ENCODE measurements around the gene ODAD4. TPM values are rescaled to one million over a fixed set of nuclear protein-coding genes. Genes with fewer than 3 reads are reported as not detected.

The ODAD4 gene
- total RNA-seq, 6 experiments from 2014 or later: 0.74 to 1.8 (median 0.97) TPM

GRCh38 chr17:41907633-41908539 is 22.5 kb upstream of the ODAD4 start:
- peak overlapping the region; percentile 82 for H3K27ac Mint-ChIP-seq
- H3K4me3 Mint-ChIP-seq: 0 out of 2 replicates have a peak overlapping the region, but pooled peaks have one; percentile 13
- H3K9me3 Mint-ChIP-seq: no peaks in the 10 kb centered on the region
- no peak for TF ChIP-seq CTCF (IDR thresholded peaks at IDR 0.05)
- DNase-seq: peak; percentile 27
- H3K36me3 Mint-ChIP-seq (ENCODE audit: low read depth): peaks cover 51% of the 10 kb centered on the region
- peaks cover 59% of the 10 kb centered on the region for H3K4me1 Mint-ChIP-seq (ENCODE audit: low read depth)
- no peaks in the 10 kb centered on the region; the same call in none of the 2 replicates for H3K27me3 Mint-ChIP-seq (ENCODE audit: insufficient read depth)

- Mint-ChIP-seq H3K36me3 (ENCODE audit: low read depth) (peaks cover 51% of the 10 kb centered on the region), H3K4me1 (ENCODE audit: low read depth) (peaks cover 71% of the 10 kb centered on the region), H3K9me3 (no peaks in the 10 kb centered on the region), H3K27ac (peak overlapping the region; percentile 96), H3K4me3 (no peak overlapping the region), H3K27me3 (ENCODE audit: insufficient read depth) (no peaks in the 10 kb centered on the region; the same call in none of the 2 replicates)
- no peak for TF ChIP-seq CTCF (IDR thresholded peaks at IDR 0.05)
- DNase-seq: no peak
Observed at GRCh38 chr17:41909088-41909487, 21.3 kb upstream of the ODAD4 start.

GRCh38 chr17:41910701-41911391 is 19.6 kb upstream of the ODAD4 start:
- Mint-ChIP-seq H3K36me3 (ENCODE audit: low read depth) (peaks cover 58% of the 10 kb centered on the region), H3K4me1 (ENCODE audit: low read depth) (peaks cover 89% of the 10 kb centered on the region), H3K4me3 (peak overlapping the region; percentile 66), H3K27ac (peak overlapping the region; percentile 96), H3K9me3 (no peaks in the 10 kb centered on the region), H3K27me3 (ENCODE audit: insufficient read depth) (peaks cover under 1% of the 10 kb centered on the region)
- DNase-seq: peak; percentile 99
- TF ChIP-seq CTCF (IDR thresholded peaks at IDR 0.05): peak; percentile 20; the same call in 1 of the 2 replicates

- peaks cover 52% of the 10 kb centered on the region for H3K36me3 Mint-ChIP-seq (ENCODE audit: low read depth)
- no peak for DNase-seq
- no peak overlapping the region for H3K4me3 Mint-ChIP-seq
- H3K27ac Mint-ChIP-seq: peak overlapping the region; percentile 96
- no peaks in the 10 kb centered on the region for H3K9me3 Mint-ChIP-seq
- H3K4me1 Mint-ChIP-seq (ENCODE audit: low read depth): peaks cover 87% of the 10 kb centered on the region
- peaks cover 3% of the 10 kb centered on the region for H3K27me3 Mint-ChIP-seq (ENCODE audit: insufficient read depth)
- TF ChIP-seq CTCF (IDR thresholded peaks at IDR 0.05): peak; percentile 48; the same call in 1 of the 2 replicates
Observed at GRCh38 chr17:41912925-41913324, 17.5 kb upstream of the ODAD4 start.

GRCh38 chr17:41913798-41914197 is 16.6 kb upstream of the ODAD4 start:
- no peak for DNase-seq
- Mint-ChIP-seq H3K27me3 (ENCODE audit: insufficient read depth) (peaks cover 3% of the 10 kb centered on the region), H3K4me1 (ENCODE audit: low read depth) (peaks cover 78% of the 10 kb centered on the region), H3K4me3 (no peak overlapping the region), H3K9me3 (no peaks in the 10 kb centered on the region), H3K27ac (peak overlapping the region; percentile 60), H3K36me3 (ENCODE audit: low read depth) (peaks cover 47% of the 10 kb centered on the region)
- TF ChIP-seq CTCF (IDR thresholded peaks at IDR 0.05): no peak

All from HFFc6 (cell line).